ENCODE data around the gene HOXB2.

HOXB2 gene

DNA sequence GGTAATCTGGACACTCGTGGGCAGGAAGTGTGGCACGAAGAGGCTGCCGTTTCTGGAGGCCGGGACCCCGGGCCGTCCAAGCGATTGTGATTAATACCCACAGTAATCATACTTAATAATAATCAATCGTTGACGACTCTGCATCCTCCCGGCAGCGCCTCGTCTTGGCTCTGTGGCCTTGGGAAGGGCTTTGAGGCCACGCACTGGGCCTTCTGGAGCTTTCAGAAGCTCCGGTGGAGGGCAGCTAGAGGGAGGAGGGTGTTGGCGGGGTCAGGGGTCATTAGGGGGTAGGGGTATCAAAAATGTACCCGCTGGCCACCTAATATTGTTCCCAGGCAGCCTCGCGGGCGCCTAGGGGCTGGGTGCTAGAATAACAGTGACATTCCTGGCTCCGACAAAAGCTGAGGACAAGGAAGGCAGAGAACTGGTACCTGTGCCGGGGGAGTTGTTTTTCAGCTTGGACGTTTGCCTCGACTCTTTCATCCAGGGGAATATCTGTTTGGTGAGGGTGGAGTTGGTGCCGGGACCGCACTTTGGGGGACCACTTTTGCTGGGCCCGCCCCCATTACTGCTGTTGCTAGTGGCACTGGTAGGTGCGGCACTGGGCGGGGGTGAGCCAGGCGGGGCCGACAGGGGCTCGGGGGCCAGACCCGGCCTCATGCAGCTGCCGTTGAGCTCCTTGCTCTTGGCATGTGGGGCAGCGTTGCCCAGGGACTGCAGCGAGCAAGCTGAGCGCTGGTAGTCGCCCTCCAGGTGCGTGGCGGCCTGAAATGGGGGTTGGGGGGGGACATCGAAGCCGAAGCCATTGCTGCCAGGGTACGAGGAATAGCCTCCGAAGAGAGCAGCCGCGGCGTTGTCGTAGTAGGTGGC, 6.9 kb upstream of the HOXB2 start:
- DNase-seq = no peak

- no peak for DNase-seq
Observed at GRCh38 chr17:48551214-48551555, 6.3 kb upstream of the HOXB2 start.

GRCh38 chr17:48550502-48551213, 5.7 kb upstream of the HOXB2 start:
- DNase-seq = no peak

DNA sequence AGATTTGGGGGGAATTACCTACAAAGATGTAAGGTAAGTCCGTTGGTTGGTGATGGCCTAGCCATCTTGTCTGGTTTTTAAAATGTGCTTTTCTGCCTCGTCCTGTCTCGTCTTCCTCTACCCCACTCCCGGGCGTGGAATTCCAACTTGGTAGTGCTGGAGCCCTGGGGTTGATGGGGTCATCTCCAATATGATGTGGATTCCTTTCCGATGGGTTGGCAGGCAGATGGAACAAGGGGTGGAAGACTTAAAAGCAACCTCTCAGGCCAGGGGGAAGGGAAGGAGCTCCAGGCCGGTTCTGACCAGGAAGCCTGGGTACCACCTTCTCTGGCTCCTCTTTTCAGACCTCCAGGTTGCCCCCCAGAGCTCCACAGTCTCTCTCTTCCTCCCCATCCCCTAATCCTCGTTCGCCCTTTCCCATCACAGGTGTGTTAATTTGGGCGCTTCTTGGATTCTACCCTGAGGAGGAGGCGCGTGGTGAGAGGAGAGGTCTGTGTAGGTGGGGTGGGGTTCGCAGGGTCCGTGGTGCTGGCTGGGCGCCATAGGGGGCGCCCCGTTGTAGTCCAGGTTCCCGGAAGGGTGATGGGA, 5.1 kb upstream of the HOXB2 start:
- DNase-seq = no peak

GRCh38 chr17:48549281-48549630, 4.3 kb upstream of the HOXB2 start:
- DNase-seq = no peak

DNA sequence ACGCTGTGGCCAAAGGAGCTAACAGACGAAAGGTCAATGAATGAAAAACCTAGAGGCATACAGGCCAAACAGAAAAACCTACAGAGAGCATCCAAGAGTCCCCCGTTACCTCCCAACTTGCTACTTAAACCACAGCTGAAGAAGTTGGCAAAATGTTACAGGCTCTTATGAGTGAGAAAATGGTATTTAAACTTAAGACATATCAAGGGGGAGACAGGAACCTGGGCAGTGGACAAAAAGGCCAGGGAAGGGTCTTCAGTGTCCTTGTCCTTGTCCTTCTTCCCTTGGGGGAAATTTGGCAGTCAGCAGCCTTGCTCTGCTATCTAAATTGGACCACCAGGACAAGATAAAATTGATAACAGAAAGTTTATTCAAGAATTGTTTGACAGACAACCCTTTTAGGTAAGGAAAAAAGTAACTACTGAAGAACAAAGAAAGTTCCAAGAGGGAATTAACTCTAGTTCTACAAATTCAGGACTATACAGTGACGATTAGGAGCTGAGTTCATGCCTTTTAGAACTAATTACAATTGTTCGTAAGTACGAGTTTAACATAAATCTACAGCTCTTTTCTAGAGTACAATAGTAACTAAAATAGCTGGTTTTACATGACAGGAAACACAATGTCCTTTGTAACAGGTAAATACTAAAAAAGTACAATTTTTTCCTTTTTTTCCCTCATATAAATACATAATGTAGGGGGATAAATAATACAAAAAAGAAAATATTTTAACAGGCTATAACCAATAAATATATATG, 3.8 kb upstream of the HOXB2 start:
- no peak for DNase-seq

- DNase-seq = peak; percentile 18
Observed at GRCh38 chr17:48547808-48548522, 3.1 kb upstream of the HOXB2 start.

DNA sequence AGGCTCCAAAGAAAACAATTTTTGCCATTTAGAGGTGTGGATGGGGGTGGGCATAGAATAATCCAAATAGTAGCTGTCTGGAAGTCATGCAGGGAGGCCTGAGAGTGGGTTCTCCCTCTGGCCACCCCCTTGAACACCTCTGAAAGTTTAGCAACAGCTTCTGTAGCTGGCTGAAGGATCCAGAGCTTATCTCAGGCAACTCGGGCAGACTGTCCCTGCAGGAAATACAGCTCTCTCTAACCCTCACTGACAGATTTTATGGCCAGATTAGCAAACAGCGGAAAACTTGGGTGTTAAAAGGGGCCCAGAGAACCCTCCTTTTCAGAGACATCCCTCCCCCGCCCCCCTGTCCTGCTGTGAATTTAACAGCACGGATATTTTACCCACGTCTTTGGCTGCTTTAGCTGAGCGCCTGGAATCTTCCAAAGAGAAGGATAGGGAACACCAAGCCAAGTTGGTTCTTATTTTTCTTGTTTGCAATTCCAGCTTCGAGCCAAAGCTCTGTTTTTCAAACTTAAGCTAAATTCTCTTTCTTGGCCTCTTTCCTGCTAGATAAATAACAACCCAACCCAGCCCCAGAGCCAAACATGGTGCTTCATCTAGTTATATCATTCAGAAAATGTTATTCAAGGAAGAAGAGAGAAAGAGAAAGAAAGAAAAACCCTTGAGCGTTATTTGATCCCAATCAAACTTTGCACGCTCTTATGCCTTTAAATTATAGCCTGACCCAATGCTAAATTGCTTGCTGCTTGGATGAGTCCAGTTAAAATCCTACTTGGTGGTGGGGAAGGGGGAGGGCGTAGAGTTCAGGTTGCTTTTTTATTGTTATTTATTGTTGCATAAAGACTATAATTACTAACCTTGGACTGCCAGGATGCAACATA, 2.3 kb upstream of the HOXB2 start:
- no peak for DNase-seq

GRCh38 chr17:48546137-48546923, 1.4 kb upstream of the HOXB2 start:
- DNase-seq = no peak

DNA sequence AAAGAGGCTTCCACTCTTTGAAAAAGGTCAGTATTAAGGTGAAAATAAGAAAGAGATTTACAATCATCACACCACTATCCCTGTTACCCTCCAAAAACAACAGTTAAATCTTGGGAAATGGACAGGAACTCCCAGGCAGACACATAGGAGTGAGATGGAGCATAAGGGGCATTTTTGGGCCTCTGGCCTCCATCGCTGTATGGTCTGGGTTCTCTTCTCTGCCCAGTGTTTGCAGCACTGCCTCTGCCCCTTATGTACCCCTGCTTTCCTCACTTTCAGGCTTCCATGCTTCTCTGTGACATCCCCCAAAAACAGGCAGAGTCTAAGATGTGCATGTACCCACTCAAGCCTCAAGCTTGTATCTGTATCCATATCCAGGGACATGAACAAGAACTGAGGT, 630 bp upstream of the HOXB2 start:
- DNase-seq = no peak

DNA sequence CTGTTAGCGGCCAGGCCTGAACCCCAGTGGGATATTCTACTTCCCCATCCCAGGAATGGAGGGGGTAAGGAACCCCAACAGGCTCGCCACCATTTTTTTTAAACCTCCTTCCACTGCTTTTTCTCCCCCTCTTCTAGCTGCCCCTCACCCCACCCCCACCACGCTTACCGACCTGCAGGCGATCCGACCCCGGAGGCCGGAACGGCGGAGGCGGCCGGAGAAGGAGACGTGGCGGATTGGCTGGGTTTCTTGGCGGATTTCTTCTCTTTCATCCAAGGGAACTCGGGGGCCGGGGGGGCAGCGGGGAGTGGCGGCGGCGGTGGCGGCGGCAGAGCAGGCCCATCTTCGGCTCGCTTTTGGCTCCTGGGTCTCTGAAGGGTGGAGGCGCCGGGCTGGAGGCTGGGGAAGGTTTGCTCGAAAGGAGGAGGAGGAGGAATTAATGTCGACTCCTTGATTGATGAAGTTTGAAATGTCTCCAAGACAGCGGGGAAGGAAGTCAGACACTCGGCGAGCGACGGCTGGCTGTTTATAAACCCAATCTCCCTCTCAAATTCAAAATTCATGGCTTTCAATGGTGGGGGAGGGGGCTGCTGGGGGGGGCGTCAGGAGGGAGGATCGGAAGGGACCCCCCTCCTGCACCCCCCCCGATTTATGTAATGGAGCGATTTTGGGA, 424 bp downstream of the HOXB2 start:
- DNase-seq = peak; percentile 2

DNA sequence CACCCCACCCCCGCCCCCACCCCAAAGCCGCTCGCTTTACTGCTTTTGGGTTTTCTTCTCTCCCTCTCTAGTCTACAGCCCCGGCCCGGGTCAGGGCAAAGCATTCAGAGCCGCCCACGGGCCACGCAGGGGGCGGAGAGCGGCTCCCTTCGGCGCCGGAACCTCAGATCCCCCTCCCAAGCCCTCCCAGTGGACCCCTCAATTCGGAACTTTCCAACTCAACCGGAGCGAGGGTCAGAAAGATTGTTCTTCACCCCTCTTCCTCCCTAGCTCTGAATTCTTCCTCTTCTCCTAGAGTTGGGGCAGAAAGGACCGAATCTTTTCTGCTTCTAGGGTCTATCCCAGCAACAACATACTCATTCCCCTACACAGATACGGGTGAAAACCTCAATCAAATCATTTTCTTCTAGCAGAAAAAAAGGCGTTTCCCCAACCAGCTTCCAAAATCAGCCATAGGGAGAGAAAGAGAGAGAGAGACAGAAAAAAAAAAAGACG, 1.0 kb downstream of the HOXB2 start:
- peak; percentile 9 for DNase-seq

GRCh38 chr17:48543107-48543853, 1.6 kb downstream of the HOXB2 start:
- DNase-seq = peak; percentile 59

GRCh38 chr17:48542698-48543106, 2.2 kb downstream of the HOXB2 start:
- no peak for DNase-seq

DNA sequence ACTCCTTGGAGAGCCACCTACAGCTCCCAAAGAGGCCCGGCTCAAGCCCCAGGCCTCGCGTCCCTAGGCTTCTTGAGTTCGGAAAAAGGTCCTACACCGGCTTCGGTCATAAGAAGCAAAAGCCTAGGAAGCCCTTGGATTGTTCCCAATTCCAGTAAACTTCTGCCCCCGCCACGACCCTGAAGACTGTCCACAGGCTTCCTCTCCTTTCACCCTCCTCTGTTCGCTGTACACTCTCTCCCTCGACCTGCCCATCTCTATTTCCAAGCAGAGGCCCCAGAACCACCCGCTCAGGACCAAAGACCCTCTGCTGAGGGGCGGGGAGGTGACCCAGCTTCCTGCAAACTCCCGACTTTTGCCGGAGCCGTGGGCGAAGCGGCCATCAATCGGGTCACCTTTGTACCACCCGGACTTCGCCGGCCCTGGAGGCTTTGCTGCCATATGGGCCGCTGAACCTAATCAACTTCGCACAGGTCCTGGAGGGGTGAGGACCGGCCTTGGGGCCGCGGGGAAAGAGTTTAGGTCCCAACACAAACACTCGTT, 2.7 kb downstream of the HOXB2 start:
- DNase-seq = peak; percentile 6

DNA sequence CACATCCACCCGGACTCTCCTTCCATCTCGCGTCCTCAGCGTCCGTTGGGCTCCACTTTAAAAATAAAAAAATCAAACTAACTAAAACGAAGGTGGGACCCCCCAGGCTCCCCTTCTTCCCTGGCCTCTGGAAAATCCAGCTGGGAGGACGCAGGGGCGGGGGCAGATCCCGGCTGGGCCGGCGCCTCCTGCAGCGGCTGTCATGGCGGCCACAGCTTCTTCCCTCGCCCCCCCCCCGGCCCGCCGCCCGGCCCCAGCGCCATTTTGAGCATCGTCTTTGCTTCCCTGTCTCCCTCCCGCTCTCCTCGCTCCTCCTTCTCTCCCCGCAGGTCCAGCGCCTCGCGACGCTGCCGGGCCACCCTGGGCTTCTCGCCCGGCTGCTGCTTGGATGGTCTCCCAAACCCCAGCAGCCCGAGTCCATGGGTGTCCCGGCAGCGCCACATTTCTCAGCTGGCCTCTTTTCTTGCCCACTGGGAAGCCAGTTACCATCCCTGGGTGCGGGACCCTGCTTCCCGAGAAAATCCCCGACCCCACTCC, 3.3 kb downstream of the HOXB2 start:
- no peak for DNase-seq

DNA sequence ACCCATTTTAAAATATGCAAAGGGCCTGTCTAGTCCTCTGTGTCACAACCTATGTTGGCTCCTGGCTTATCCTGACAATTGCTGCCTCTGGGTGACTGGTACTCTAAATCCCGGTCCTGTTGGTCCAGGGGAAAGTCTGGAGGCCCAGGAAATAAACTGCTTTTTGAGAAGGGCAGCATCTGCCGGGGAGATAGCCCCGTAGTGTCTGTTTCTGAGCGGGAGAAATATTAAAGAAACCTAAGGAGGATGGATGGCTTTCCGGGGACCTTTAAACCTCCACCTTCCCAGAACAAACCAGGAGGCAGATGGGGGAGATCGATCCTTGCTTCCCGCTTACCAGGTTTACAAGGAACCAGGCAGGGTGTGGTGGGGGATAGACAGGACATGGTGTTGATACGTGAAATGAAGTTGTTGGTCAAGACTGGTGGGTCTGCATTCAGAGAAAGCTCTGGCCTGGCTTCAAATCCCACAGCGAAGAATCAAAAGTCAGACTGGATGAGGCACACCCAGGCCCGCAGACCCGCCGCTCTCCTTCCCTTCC, 3.8 kb downstream of the HOXB2 start:
- DNase-seq = no peak

- DNase-seq = no peak
Observed at GRCh38 chr17:48540213-48540612, 4.7 kb downstream of the HOXB2 start.
